HCT116 (cell line): ENCODE data around the gene CHD8. TPM values are rescaled to one million over a fixed set of nuclear protein-coding genes. Genes with fewer than 3 reads are reported as not detected.

Source experiments
- ATAC-seq: fragments of 200-7000 bp; cut with Tn5 transposase; 2 replicates; pipeline ENCODE4 v1.9.1; 2020; ENCODE audit warnings: mild to moderate bottlenecking, moderate library complexity
- BruUV-seq: library from RNA; stranded (reverse); fragments of 400-500 nt; replicated peaks from 2 replicates; lab custom pipeline; 2021; lab: Mats Ljungman, UMichigan
- CTCF ChIA-PET: fragments of 300-600 bp; sonication (Branson Sonifier 250); formaldehyde crosslinking; loops from one replicate; lab custom pipeline; 2021; ENCODE audit warnings: antibody characterized with exemption; lab: Charles Lee
- POLR2A ChIA-PET: fragments of 300-600, 350-600 bp; sonication (Branson Sonifier 250); formaldehyde crosslinking; loops from one replicate; lab custom pipeline; 2021; ENCODE audit warnings: antibody characterized with exemption; lab: Charles Lee
- RAD21 ChIA-PET, 2 experiments: fragments of 300-600 bp; sonication (Branson Sonifier 250); formaldehyde crosslinking; loops; one replicate each; lab custom pipeline; 2023; ENCODE audit warnings: low total read pairs in 2 of 2; ENCODE audit not compliant: uncharacterized antibody in 2 of 2, unreplicated experiment in 2 of 2, low non-redundant PET in 1 of 2; lab: Charles Lee
- DNase-seq: peaks from one replicate; pipeline ENCODE4 v3.0.0-alpha.2; 2010; ENCODE audit warnings: low read depth, low spot score
- H2AFZ ChIP-seq: fragments of 200-600 bp; shearing (Covaris generic), sonication (generic); 2 replicates; pipeline ENCODE4 v1.6.1; 2017; ENCODE audit warnings: low read depth, mixed run types, mixed read lengths, antibody characterized with exemption, low read length; ENCODE audit not compliant: poor library complexity, severe bottlenecking
- H3K27ac ChIP-seq: 2 replicates; pipeline ENCODE4 v1.5.1; 2012; ENCODE audit warnings: low read depth, low read length
- H3K27me3 ChIP-seq: fragments of 200-600 bp; sonication (generic); 2 replicates; pipeline ENCODE4 v1.6.1; 2016; ENCODE audit warnings: mixed run types, low read length, mixed read lengths; ENCODE audit not compliant: insufficient read depth
- H3K36me3 ChIP-seq, 2 experiments: fragments of 200-500 bp in 1 of 2; fragments of 200-600 bp in 1 of 2; sonication (Bioruptor generic) in 1 of 2; sonication (generic) in 1 of 2; 2 replicates each; pipeline versions ENCODE4 v1.5.1 to v1.6.1; 2014 to 2016; ENCODE audit warnings: low read length in 2 of 2, inconsistent platforms in 1 of 2, mixed read lengths in 1 of 2, mixed run types in 1 of 2; ENCODE audit not compliant: insufficient read depth in 2 of 2, control insufficient read depth in 1 of 2
- H3K4me1 ChIP-seq, 2 experiments: fragments of 200-600 bp in 1 of 2; sonication (generic) in 1 of 2; 2 replicates each; pipeline versions ENCODE4 v1.5.1 to v1.6.1; 2012 to 2017; ENCODE audit warnings: low read length in 2 of 2, inconsistent platforms in 1 of 2, mild to moderate bottlenecking in 1 of 2, mixed read lengths in 1 of 2, mixed run types in 1 of 2, moderate library complexity in 1 of 2; ENCODE audit not compliant: insufficient read depth in 2 of 2, control insufficient read depth in 1 of 2
- H3K4me2 ChIP-seq: fragments of 200-600 bp; sonication (generic); 2 replicates; pipeline ENCODE4 v1.6.1; 2017; ENCODE audit warnings: mixed run types, low read length, mixed read lengths
- H3K4me3 ChIP-seq, 2 experiments: fragments of 200-600 bp in 1 of 2; sonication (generic) in 1 of 2; replicated peaks in 1 of 2; 2 replicates each; pipeline ENCODE4 v1.5.1; 2011 to 2016; ENCODE audit warnings: low read length in 2 of 2, control low read depth in 1 of 2, low read depth in 1 of 2, mild to moderate bottlenecking in 1 of 2, mixed read lengths in 1 of 2, mixed run types in 1 of 2
- H3K79me2 ChIP-seq: fragments of 200-600 bp; sonication (generic); 2 replicates; pipeline ENCODE4 v1.6.1; 2017; ENCODE audit warnings: mild to moderate bottlenecking, mixed run types, low read length, moderate library complexity, mixed read lengths; ENCODE audit not compliant: insufficient read depth
- H3K9ac ChIP-seq: fragments of 200-600 bp; sonication (generic); 2 replicates; pipeline ENCODE4 v1.6.1; 2016; ENCODE audit warnings: low read length, mixed read lengths
- H3K9me2 ChIP-seq: fragments of 200-600 bp; sonication (generic), shearing (Covaris generic); 2 replicates; pipeline ENCODE4 v1.6.1; 2017; ENCODE audit warnings: mixed run types, mild to moderate bottlenecking, moderate library complexity; ENCODE audit not compliant: insufficient read depth
- H3K9me3 ChIP-seq, 2 experiments: fragments of 200-500 bp in 1 of 2; fragments of 200-600 bp in 1 of 2; sonication (Bioruptor generic) in 1 of 2; sonication (generic) in 1 of 2; 2 replicates each; pipeline ENCODE4 v1.6.1; 2014 to 2017; ENCODE audit warnings: low read length in 2 of 2, mixed read lengths in 2 of 2, inconsistent platforms in 1 of 2, low read depth in 1 of 2, mild to moderate bottlenecking in 1 of 2, mixed run types in 1 of 2, moderate library complexity in 1 of 2; ENCODE audit not compliant: control insufficient read depth in 1 of 2, insufficient read depth in 1 of 2
- H4K20me1 ChIP-seq: fragments of 200-600 bp; sonication (generic), shearing (Covaris generic); 2 replicates; pipeline ENCODE4 v1.6.1; 2017; ENCODE audit warnings: mixed run types, mild to moderate bottlenecking, moderate library complexity; ENCODE audit not compliant: insufficient read depth
- CBX3 ChIP-seq: IDR thresholded peaks from 2 replicates; pipeline ENCODE4 v1.6.1; 2012; ENCODE audit warnings: low read depth
- EGR1 ChIP-seq: IDR thresholded peaks from 2 replicates; pipeline ENCODE4 v1.6.1; 2012; ENCODE audit warnings: low read depth
- ELF1 ChIP-seq: IDR thresholded peaks from 2 replicates; pipeline ENCODE4 v1.6.1; 2012; ENCODE audit warnings: low read depth, borderline replicate concordance
- EZH2 ChIP-seq: fragments of 200-600 bp; sonication (generic); IDR thresholded peaks from 2 replicates; pipeline ENCODE4 v1.6.1; 2017; ENCODE audit warnings: antibody characterized with exemption, mixed run types
- EZH2phosphoT487 ChIP-seq: fragments of 200-600 bp; IDR thresholded peaks from 2 replicates; pipeline ENCODE4 v1.6.1; 2018; ENCODE audit warnings: antibody characterized with exemption, borderline replicate concordance
- JUND ChIP-seq: IDR thresholded peaks from 2 replicates; pipeline ENCODE4 v1.6.1; 2012
- RAD21 ChIP-seq: IDR thresholded peaks from 2 replicates; pipeline ENCODE4 v1.6.1; 2012; ENCODE audit warnings: low read depth, mild to moderate bottlenecking
- REST ChIP-seq: IDR thresholded peaks from 2 replicates; pipeline ENCODE4 v1.6.1; 2012; ENCODE audit warnings: low read depth
- SP1 ChIP-seq: IDR thresholded peaks from 2 replicates; pipeline ENCODE4 v1.6.1; 2012; ENCODE audit warnings: low read depth
- SRF ChIP-seq: IDR thresholded peaks from 2 replicates; pipeline ENCODE4 v1.6.1; 2012; ENCODE audit warnings: low read depth
- YY1 ChIP-seq: IDR thresholded peaks from 2 replicates; pipeline ENCODE4 v1.6.1; 2011; ENCODE audit warnings: low read length, low read depth, moderate library complexity, mild to moderate bottlenecking; ENCODE audit not compliant: insufficient replicate concordance; ENCODE audit errors: extremely low read depth
- intact Hi-C: fragments of 100-400 bp; cut with micrococcal nuclease; formaldehyde crosslinking; loops from 2 replicates; pipeline ENCODE4 v1.10.0; 2022
- total RNA-seq: library from RNA; stranded (reverse); gene quantifications from one replicate; pipeline ENCODE4 v1.2.1, GENCODE V29; 2021; ENCODE audit not compliant: unreplicated experiment
- TF ChIP-seq, protein P1 (sequence below), 3 experiments: fragments of 200-600 bp in 1 of 3; sonication (generic) in 1 of 3; IDR thresholded peaks in 2 of 3; conservative IDR thresholded peaks in 1 of 3; 2 replicates each; pipeline ENCODE4 v1.5.1; 2012 to 2017; ENCODE audit warnings: low read depth in 2 of 3, low read length in 2 of 3, antibody characterized with exemption in 1 of 3, borderline replicate concordance in 1 of 3, control low read depth in 1 of 3, mild to moderate bottlenecking in 1 of 3, mixed read lengths in 1 of 3, mixed run types in 1 of 3, moderate library complexity in 1 of 3; ENCODE audit not compliant: insufficient read depth in 1 of 3

The CHD8 gene
- total RNA-seq, 1 experiment from 2014 or later = 46.8 TPM

GRCh38 chr14:21382095-21382494 lies 73.8 kb downstream of the CHD8 start (continued):
- TF ChIP-seq EZH2phosphoT487 (no peak), ELF1 (no peak), YY1 (no peak)

GRCh38 chr14:21379338-21379737 lies 76.6 kb downstream of the CHD8 start:
- Histone ChIP-seq H3K9me2 (no peaks in the 10 kb centered on the region), H4K20me1 (peaks cover 26% of the 10 kb centered on the region; the same call in 1 of the 2 replicates), H2AFZ (no peak overlapping the region), H3K36me3 (peaks cover 6 to 22% of the 10 kb centered on the region in 2 experiments; a peak in 3 of 4 replicates), H3K27ac (no peak overlapping the region), H3K27me3 (no peaks in the 10 kb centered on the region), H3K79me2 (peaks cover 95% of the 10 kb centered on the region)
- RAD21 ChIA-PET = no interaction called here
- CTCF ChIA-PET = no interaction called here
- POLR2A ChIA-PET = no interaction called here
- intact Hi-C loops = no loop called here
- no peak for DNase-seq
- TF ChIP-seq JUND = no peak
- no peak for TF ChIP-seq SRF
- TF ChIP-seq ELF1 = no peak
- TF ChIP-seq YY1 = no peak
- no peak for TF ChIP-seq REST
- no peak for TF ChIP-seq SP1
- TF ChIP-seq, protein P1, sequence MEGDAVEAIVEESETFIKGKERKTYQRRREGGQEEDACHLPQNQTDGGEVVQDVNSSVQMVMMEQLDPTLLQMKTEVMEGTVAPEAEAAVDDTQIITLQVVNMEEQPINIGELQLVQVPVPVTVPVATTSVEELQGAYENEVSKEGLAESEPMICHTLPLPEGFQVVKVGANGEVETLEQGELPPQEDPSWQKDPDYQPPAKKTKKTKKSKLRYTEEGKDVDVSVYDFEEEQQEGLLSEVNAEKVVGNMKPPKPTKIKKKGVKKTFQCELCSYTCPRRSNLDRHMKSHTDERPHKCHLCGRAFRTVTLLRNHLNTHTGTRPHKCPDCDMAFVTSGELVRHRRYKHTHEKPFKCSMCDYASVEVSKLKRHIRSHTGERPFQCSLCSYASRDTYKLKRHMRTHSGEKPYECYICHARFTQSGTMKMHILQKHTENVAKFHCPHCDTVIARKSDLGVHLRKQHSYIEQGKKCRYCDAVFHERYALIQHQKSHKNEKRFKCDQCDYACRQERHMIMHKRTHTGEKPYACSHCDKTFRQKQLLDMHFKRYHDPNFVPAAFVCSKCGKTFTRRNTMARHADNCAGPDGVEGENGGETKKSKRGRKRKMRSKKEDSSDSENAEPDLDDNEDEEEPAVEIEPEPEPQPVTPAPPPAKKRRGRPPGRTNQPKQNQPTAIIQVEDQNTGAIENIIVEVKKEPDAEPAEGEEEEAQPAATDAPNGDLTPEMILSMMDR (IDR thresholded peaks at IDR 0.05 in 2 of 3, conservative IDR thresholded peaks at IDR 0.05 in 1 of 3; ENCODE audit: borderline replicate concordance in 1 of 3, insufficient read depth in 1 of 3, low read depth in 2 of 3, low read length in 2 of 3) = no peak
- TF ChIP-seq EZH2 = no peak
- no peak for TF ChIP-seq EGR1
- no peak for TF ChIP-seq RAD21
- TF ChIP-seq CBX3 = no peak
- TF ChIP-seq, all 23 proteins: peak for 0
- Histone ChIP-seq H3K9me3 (no peaks in the 10 kb centered on the region), H3K4me2 (no peak overlapping the region), H3K4me3 (no peak overlapping the region), H3K9ac (no peak overlapping the region), H3K4me1 (peaks cover 7 to 8% of the 10 kb centered on the region in 2 experiments; a peak in 3 of 4 replicates)
- ATAC-seq = no peak
- BruUV-seq = no TSS peak
